BE2C (cell line): Measurements from ENCODE around the gene SLC47A1.

Source experiments
- DNase-seq: peaks from one replicate; pipeline ENCODE4 v3.0.0-alpha.2; 2020
- H3K27me3 ChIP-seq: fragments of 250-450 bp; sonication (Bioruptor Pico); 2 replicates; pipeline ENCODE4 v1.5.1; 2020; ENCODE audit warnings: mild to moderate bottlenecking
- H3K36me3 ChIP-seq: fragments of 250-450 bp; sonication (Bioruptor Pico); 2 replicates; pipeline ENCODE4 v1.5.1; 2020; ENCODE audit warnings: mild to moderate bottlenecking
- H3K4me1 ChIP-seq: fragments of 250-450 bp; sonication (Bioruptor Pico); 2 replicates; pipeline ENCODE4 v1.5.1; 2020
- H3K4me3 ChIP-seq: 2 replicates; pipeline ENCODE4 v1.5.1; 2011; ENCODE audit warnings: low read depth, low read length
- H3K9me3 ChIP-seq: fragments of 250-450 bp; sonication (Bioruptor Pico); 2 replicates; pipeline ENCODE4 v1.5.1; 2020
- CTCF ChIP-seq: IDR thresholded peaks from 2 replicates; pipeline ENCODE4 v1.5.1; 2012; ENCODE audit warnings: mild to moderate bottlenecking, low read depth, low read length

The SLC47A1 gene

GRCh38 chr17:19567216-19568015, 33.8 kb downstream of the SLC47A1 start:
- H3K9me3 ChIP-seq, result no peaks in the 10 kb centered on the region
- TF ChIP-seq CTCF, result no peak
- H3K36me3 ChIP-seq, result no peaks in the 10 kb centered on the region
- no peak overlapping the region for H3K4me3 ChIP-seq
- no peaks in the 10 kb centered on the region for H3K27me3 ChIP-seq
- H3K4me1 ChIP-seq, result no peaks in the 10 kb centered on the region
- no peak for DNase-seq

GRCh38 chr17:19568016-19568350, 34.3 kb downstream of the SLC47A1 start:
- Histone ChIP-seq H3K4me3 (no peak overlapping the region), H3K9me3 (no peaks in the 10 kb centered on the region), H3K4me1 (no peaks in the 10 kb centered on the region), H3K36me3 (no peaks in the 10 kb centered on the region), H3K27me3 (no peaks in the 10 kb centered on the region)
- DNase-seq, result no peak
- TF ChIP-seq CTCF, result no peak

- no peak overlapping the region for H3K4me3 ChIP-seq
- H3K4me1 ChIP-seq, result no peaks in the 10 kb centered on the region
- H3K36me3 ChIP-seq, result no peaks in the 10 kb centered on the region
- no peak for DNase-seq
- H3K27me3 ChIP-seq, result no peaks in the 10 kb centered on the region
- no peak for TF ChIP-seq CTCF
- no peaks in the 10 kb centered on the region for H3K9me3 ChIP-seq
Observed at GRCh38 chr17:19569785-19570543, 36.3 kb downstream of the SLC47A1 start.

GRCh38 chr17:19570544-19571062, 36.9 kb downstream of the SLC47A1 start:
- no peak for DNase-seq
- no peak for TF ChIP-seq CTCF

GRCh38 chr17:19573075-19573474, 39.4 kb downstream of the SLC47A1 start:
- Histone ChIP-seq H3K27me3 (no peaks in the 10 kb centered on the region), H3K4me1 (no peaks in the 10 kb centered on the region), H3K36me3 (no peaks in the 10 kb centered on the region), H3K9me3 (no peaks in the 10 kb centered on the region), H3K4me3 (no peak overlapping the region)
- no peak for DNase-seq
- TF ChIP-seq CTCF, result no peak

More at GRCh38 chr17:19570544-19571062, 36.9 kb downstream of the SLC47A1 start:
- Histone ChIP-seq H3K27me3 (no peaks in the 10 kb centered on the region), H3K36me3 (no peaks in the 10 kb centered on the region), H3K4me1 (no peaks in the 10 kb centered on the region), H3K4me3 (no peak overlapping the region), H3K9me3 (no peaks in the 10 kb centered on the region)

- Histone ChIP-seq H3K4me3 (no peak overlapping the region), H3K9me3 (no peaks in the 10 kb centered on the region), H3K36me3 (no peaks in the 10 kb centered on the region), H3K27me3 (peaks cover 7% of the 10 kb centered on the region), H3K4me1 (no peaks in the 10 kb centered on the region)
- no peak for DNase-seq
- no peak for TF ChIP-seq CTCF
Observed at GRCh38 chr17:19574956-19575355, 41.3 kb downstream of the SLC47A1 start.
